Thymus (tissue), 11 donors: Measurements from ENCODE around the gene ZNF23. TPM values are rescaled to one million over a fixed set of nuclear protein-coding genes. Genes with fewer than 3 reads are reported as not detected.

Experiments used
- DNase-seq, 9 donors: peaks; one replicate each; pipeline ENCODE4 v3.0.0-alpha.2; 2013; ENCODE audit warnings: low spot score in 9 of 9, low read depth in 6 of 9, missing footprints in 1 of 9
- H3K27ac ChIP-seq, 2 donors: one replicate each; pipeline ENCODE4 v1.5.1; 2013; ENCODE audit warnings: control low read depth in 1 of 2, low read depth in 1 of 2, low read length in 1 of 2, mild to moderate bottlenecking in 1 of 2, moderate library complexity in 1 of 2
- H3K27me3 ChIP-seq, 2 donors: one replicate each; pipeline ENCODE4 v1.5.1; 2013; ENCODE audit warnings: low read length in 1 of 2; ENCODE audit not compliant: control insufficient read depth in 2 of 2, insufficient read depth in 1 of 2
- H3K36me3 ChIP-seq, 2 donors: one replicate each; pipeline ENCODE4 v1.5.1; 2013; ENCODE audit warnings: low read length in 1 of 2, mild to moderate bottlenecking in 1 of 2, moderate library complexity in 1 of 2; ENCODE audit not compliant: control insufficient read depth in 2 of 2, insufficient read depth in 2 of 2
- H3K4me1 ChIP-seq, 2 donors: one replicate each; pipeline ENCODE4 v1.5.1; 2013; ENCODE audit warnings: low read length in 2 of 2; ENCODE audit not compliant: control insufficient read depth in 2 of 2, insufficient read depth in 2 of 2
- H3K4me3 ChIP-seq, 2 donors: one replicate each; pipeline ENCODE4 v1.5.1; 2013; ENCODE audit warnings: low read length in 2 of 2, control low read depth in 1 of 2, mild to moderate bottlenecking in 1 of 2
- H3K9me3 ChIP-seq, 2 donors: one replicate each; pipeline ENCODE4 v1.5.1; 2013; ENCODE audit warnings: low read length in 1 of 2, mild to moderate bottlenecking in 1 of 2; ENCODE audit not compliant: control insufficient read depth in 2 of 2, insufficient read depth in 1 of 2
- WGBS: extraction: QIAGEN DNeasy Blood & Tissue Kit; methylation state at CpG from one replicate; pipeline ENCODE4 v1.1.7; 2013; 5-methylcytosine and 5-hydroxymethylcytosine counted together
- polyA plus RNA-seq: library from polyadenylated mRNA; stranded (reverse); fragments of 200-250 nt; gene quantifications from one replicate; pipeline ENCODE4 v1.2.3, GENCODE V29; 2013
- total RNA-seq: library from RNA; stranded (reverse); fragments of 120-200 nt; gene quantifications from one replicate; pipeline ENCODE4 v1.2.4, GENCODE V29; 2013
- donor health status: healthy.

The ZNF23 gene
- total and polyA plus RNA-seq, 2 donors = 5.3 to 13.9 TPM

DNA sequence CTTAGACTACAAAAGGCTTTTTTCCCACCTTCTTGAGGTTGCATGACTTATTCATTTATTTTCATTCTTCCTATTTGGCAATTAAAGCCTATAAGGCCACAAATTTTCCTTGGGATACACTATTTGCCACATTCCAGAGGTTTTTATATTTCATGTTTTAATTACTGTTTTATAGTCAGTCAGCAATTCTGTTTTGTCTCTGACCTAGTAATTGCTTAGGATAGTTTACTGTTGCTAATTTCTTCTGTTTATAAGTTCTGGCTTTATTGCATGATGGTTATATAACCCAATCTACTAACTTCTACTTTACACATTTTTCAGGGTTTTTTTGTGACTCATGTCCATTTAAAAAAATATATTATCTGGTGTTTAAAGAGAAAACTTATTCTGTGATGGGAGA is 2.5 kb downstream of the ZNF23 start:
- no peaks in the 10 kb centered on the region for H3K27me3 ChIP-seq
- no peak overlapping the region for H3K4me3 ChIP-seq
- H3K4me1 ChIP-seq = peaks cover 0 to 3% of the 10 kb centered on the region in 2 donors
- no peak overlapping the region for H3K27ac ChIP-seq
- no peak for DNase-seq
- peaks cover 0 to 5% of the 10 kb centered on the region in 2 donors for H3K36me3 ChIP-seq
- no peaks in the 10 kb centered on the region for H3K9me3 ChIP-seq

DNA sequence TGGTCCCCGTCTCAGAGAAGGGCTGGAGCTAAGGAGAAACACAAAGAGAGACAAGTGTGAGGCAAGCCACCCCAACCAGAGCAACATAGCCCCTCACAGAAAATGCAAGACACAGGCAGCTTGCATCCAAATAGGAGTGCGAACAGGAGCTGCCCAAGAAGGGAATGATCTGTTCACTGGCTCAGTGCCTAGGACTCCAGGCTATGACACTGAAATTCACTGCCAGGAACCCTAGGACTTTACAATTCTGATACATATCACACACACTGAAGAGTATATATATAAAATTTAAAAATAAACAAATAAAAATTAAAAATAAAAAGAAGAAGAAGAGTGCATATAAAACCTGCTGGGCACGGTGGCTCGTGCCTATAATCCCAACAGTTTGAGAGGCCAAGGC is 5.2 kb downstream of the ZNF23 start:
- Histone ChIP-seq H3K4me1 (peaks cover 0 to 3% of the 10 kb centered on the region in 2 donors), H3K27ac (no peak overlapping the region), H3K27me3 (no peaks in the 10 kb centered on the region), H3K9me3 (no peaks in the 10 kb centered on the region), H3K36me3 (peaks cover 10 to 13% of the 10 kb centered on the region in 2 donors), H3K4me3 (no peak overlapping the region)
- WGBS = 99% methylated on average over 4 of the region's 4 CpGs
- no peak for DNase-seq

DNA sequence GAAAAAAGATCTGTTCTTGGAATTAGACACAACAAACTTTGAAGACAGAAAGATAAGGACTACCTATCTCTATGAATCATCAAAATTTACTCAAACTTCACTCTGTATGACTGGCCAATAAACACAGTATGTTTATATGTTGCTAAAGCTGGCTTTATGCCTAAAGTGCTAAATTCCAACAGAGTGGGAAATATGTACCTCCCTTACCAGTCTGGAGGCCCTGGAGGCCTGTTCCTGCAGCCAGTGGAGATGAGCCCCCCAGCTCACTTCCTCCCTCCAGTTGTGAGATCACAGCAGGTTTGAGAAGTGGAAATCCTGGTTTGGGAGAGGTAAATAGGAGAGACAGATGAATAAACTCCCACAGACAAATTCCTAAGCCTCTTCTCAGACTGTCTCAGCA is 9.0 kb downstream of the ZNF23 start:
- DNase-seq = no peak
- Histone ChIP-seq H3K9me3 (peaks cover 6 to 13% of the 10 kb centered on the region in 2 donors), H3K27me3 (no peaks in the 10 kb centered on the region)

DNA sequence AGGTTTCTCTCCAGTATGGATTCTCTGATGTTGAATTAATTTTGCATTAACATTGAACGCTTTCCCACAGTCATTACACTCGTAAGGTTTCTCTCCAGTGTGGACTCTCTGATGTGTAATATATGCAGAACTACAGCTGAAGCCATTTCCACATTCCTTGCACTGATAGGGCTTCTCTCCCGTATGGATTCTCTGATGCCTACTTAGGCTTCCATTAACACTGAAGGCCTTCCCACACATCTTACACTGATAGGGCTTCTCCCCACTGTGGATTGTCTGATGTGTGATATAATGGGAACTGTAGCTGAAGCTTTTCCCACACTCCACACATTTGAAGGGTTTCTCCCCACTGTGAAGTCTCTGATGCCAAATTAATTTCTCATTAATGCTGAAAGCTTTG is 13.0 kb downstream of the ZNF23 start:
- Histone ChIP-seq H3K36me3 (peaks cover 19% of the 10 kb centered on the region in 2 donors), H3K4me3 (no peak overlapping the region), H3K4me1 (no peaks in the 10 kb centered on the region), H3K27me3 (no peaks in the 10 kb centered on the region), H3K27ac (no peak overlapping the region), H3K9me3 (peaks cover 15 to 22% of the 10 kb centered on the region in 2 donors)
- DNase-seq = no peak
- 98% methylated on average over 3 of the region's 3 CpGs for WGBS

More for the DNA sequence above, 9.0 kb downstream of the ZNF23 start:
- no peaks in the 10 kb centered on the region for H3K4me1 ChIP-seq
- peaks cover 19 to 25% of the 10 kb centered on the region in 2 donors for H3K36me3 ChIP-seq
- no peak overlapping the region for H3K4me3 ChIP-seq
- no peak overlapping the region for H3K27ac ChIP-seq

DNA sequence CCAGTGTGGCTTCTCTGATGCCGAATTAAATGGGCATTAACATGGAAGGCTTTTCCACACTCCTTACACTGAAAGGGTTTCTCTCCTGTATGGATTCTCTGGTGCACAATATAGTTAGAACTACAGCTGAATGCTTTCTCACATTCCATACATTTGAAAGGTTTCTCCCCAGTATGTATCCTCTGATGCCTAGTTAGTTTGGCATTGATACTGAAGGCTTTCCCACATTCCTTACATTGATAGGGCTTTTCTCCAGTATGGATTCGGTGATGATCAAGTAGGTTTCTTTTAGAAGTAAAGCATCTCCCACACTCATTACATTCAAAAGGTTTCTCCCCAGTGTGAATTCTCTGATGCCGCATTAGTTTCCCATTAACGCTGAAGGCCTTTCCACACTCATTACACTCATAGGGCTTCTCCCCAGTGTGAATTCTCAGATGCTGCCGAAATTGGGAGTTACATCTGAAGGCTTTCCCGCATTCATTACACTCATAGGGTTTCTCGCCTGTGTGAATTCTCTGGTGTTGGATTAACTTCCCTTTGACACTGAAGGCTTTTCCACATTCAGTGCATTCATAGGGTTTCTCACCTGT is 13.7 kb downstream of the ZNF23 start:
- Histone ChIP-seq H3K9me3 (peaks cover 15 to 26% of the 10 kb centered on the region in 2 donors), H3K27me3 (no peaks in the 10 kb centered on the region), H3K36me3 (peaks cover 14 to 17% of the 10 kb centered on the region in 2 donors), H3K27ac (no peak overlapping the region), H3K4me1 (no peaks in the 10 kb centered on the region), H3K4me3 (no peak overlapping the region)
- no peak for DNase-seq
- 98% methylated on average over 7 of the region's 7 CpGs for WGBS

DNA sequence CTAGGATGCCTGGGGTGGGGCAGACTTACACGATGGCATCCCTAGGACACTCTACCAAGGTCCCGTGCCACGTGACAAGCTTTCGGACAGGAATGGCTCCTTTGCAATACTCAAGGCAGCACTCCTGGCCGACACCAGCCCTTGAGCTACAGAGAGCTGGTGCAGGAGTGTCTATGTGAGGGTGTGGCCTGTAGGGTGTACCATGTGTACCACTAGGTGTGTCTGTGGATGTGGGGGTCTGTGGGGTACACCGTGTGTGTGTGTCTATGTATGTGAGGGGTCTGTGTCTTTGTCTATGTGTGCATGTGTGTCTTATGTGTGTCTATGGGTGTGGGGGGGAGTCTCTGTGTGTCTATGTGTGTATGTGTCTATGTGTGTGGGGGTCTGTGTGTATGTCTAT is 18.3 kb downstream of the ZNF23 start:
- no peak for DNase-seq
- Histone ChIP-seq H3K4me3 (no peak overlapping the region), H3K27ac (no peak overlapping the region), H3K27me3 (peaks cover 0 to 13% of the 10 kb centered on the region in 2 donors), H3K9me3 (peaks cover 8 to 36% of the 10 kb centered on the region in 2 donors), H3K4me1 (no peaks in the 10 kb centered on the region), H3K36me3 (peaks cover 0 to 3% of the 10 kb centered on the region in 2 donors)
- WGBS = 93% methylated on average over 6 of the region's 6 CpGs

DNA sequence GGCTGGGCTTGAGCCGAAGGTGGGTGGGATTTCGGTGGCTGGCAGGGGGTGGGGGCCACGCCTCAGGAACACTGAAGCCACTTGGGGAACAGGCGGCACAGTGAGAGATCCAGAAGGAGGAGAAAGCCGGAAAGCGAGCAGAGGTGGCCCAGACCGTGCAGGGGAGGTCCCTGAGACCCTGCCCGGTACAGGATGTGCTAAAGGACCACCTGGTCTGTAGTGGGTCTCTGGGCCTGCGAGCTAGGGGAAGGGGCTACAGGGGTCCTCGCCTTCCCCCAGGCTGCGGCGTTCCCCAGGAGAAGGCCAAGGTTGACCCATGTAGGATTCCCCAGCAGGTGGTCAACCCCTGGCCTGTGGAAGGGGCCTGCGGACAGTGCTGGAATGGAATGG is 20.0 kb downstream of the ZNF23 start, which contains the start of gene TLE7:
TSS of gene TLE7 (minus strand) at position 4 of the 390 bp plus-strand sequence. CDS start 8,730 bp downstream, outside the sequence.
- 89% methylated on average over 13 of the region's 13 CpGs for WGBS
- H3K4me1 ChIP-seq = no peaks in the 10 kb centered on the region
- H3K36me3 ChIP-seq = no peaks in the 10 kb centered on the region
- peaks cover 2 to 32% of the 10 kb centered on the region in 2 donors for H3K9me3 ChIP-seq
- DNase-seq = no peak
- H3K4me3 ChIP-seq = no peak within 1 kb of the TSS
- no peak within 1 kb of the TSS for H3K27ac ChIP-seq
- peaks cover 0 to 13% of the 10 kb centered on the region in 2 donors for H3K27me3 ChIP-seq

DNA sequence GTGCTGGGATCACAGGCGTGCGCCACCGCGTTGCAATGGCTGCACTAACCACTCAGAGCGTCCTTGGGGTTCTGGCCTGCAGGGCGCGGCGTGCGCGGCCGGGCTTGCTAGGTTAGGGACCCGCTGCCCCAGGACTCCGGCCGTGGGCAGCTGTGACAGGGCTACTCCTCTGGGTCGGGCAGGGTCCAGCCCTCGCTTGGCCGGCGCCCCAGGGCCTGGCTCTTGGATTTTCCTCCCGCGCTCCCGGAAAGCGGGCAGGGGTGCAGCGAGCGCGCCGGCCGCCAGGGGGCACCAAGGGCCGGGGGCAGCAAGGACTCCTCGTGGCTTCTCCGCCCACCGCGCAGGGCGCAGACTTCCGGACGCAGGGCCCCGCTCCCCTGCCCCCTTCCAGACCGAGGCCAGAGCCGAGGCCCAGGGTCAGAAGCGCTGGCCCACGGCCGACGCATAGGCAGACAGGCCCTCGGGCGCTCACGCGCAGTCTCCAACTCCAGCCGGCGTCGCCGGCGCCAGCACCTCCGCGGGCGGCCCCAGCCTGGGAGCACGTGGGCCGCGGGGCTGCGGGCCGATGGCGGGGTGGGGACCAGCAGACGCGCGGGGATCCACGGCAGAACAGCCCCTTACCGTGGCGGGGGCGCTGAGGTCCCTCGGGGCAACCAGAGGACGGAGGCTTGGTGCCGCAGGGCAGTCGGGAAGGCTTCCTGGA is 20.5 kb downstream of the ZNF23 start:
- no peak for DNase-seq
- Histone ChIP-seq H3K27me3 (peaks cover 0 to 13% of the 10 kb centered on the region in 2 donors), H3K9me3 (peaks cover 1 to 29% of the 10 kb centered on the region in 2 donors), H3K36me3 (no peaks in the 10 kb centered on the region), H3K27ac (no peak overlapping the region), H3K4me1 (no peaks in the 10 kb centered on the region), H3K4me3 (no peak overlapping the region)
- 51% methylated on average over 71 of the region's 71 CpGs for WGBS

DNA sequence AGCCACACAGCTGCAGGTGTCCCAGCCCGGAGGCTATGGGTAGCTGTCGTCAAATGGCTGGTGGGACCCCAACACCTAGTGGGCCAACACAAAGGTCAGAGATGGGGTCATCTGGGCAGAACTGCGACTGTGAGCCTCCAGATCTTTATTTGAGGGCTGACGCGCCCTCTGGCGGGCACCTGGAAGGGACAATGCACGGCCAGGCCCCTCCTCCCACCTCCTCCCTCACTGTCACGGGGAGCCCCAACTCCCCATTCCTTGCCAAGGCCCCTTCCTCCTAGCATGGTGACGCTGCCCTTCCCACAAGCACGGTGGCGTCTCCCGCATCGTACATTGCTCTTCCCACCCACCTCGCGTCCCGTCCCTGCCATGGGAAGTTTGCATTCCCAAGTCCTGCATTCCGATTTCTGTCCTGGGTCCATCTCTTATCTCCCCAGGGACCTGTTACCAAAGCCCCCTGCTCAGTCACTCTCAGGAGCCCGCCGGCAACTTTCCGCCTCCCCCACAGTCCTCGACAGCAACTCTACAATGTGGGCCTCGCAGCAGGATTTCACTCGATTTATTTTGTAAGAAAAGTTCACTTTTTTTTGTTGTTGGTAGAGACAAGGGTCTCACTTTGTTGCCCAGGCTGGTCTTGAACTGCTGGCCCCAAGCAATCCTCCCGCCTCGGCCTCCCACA is 21.2 kb downstream of the ZNF23 start:
- WGBS = 66% methylated on average over 25 of the region's 25 CpGs
- H3K9me3 ChIP-seq = peaks cover 1 to 22% of the 10 kb centered on the region in 2 donors
- peaks cover 0 to 13% of the 10 kb centered on the region in 2 donors for H3K27me3 ChIP-seq
- no peaks in the 10 kb centered on the region for H3K4me1 ChIP-seq
- no peak overlapping the region for H3K27ac ChIP-seq
- no peak overlapping the region for H3K4me3 ChIP-seq
- H3K36me3 ChIP-seq = no peaks in the 10 kb centered on the region
- DNase-seq = no peak
